HepG2 (cell line): ENCODE measurements around the gene NBPF1. TPM values are rescaled to one million over a fixed set of nuclear protein-coding genes. Genes with fewer than 3 reads are reported as not detected.
"Not testable (repeated sequence)": the region's sequence is repeated elsewhere in the genome, so short reads cannot be mapped to it uniquely, and the experiment has no call there.

ENCODE experiments used
- ARID5B ChIP-seq: IDR thresholded peaks from 2 replicates; pipeline ENCODE4 v1.4.0; 2020; ENCODE audit warnings: mild to moderate bottlenecking, missing genetic modification reagents
- ERF ChIP-seq: IDR thresholded peaks from 2 replicates; pipeline ENCODE4 v1.6.1; 2018; ENCODE audit warnings: missing biosample characterization, missing genetic modification reagents
- ETV5 ChIP-seq: IDR thresholded peaks from 2 replicates; pipeline ENCODE4 v1.6.1; 2018; ENCODE audit warnings: missing biosample characterization, missing genetic modification reagents, inconsistent platforms, borderline replicate concordance
- GATA4 ChIP-seq: sonication (generic); IDR thresholded peaks from 2 replicates; pipeline ENCODE4 v1.6.1; 2016; ENCODE audit warnings: antibody characterized with exemption, low read depth, borderline replicate concordance
- GTF2F1 ChIP-seq: fragments of 150-350 bp; IDR thresholded peaks from 2 replicates; pipeline ENCODE4 v1.6.1; 2014; ENCODE audit warnings: low read length
- HNF1A ChIP-seq, 2 experiments: sonication (generic) in 1 of 2; formaldehyde crosslinking in 1 of 2; IDR thresholded peaks; 2 replicates each; pipeline versions ENCODE4 v1.4.0 to v1.6.1; 2016 to 2020; ENCODE audit warnings: borderline replicate concordance in 1 of 2, low read depth in 1 of 2, mild to moderate bottlenecking in 1 of 2, missing genetic modification reagents in 1 of 2
- KLF16 ChIP-seq, 2 experiments: sonication (generic) in 1 of 2; formaldehyde crosslinking in 1 of 2; IDR thresholded peaks; 2 replicates each; pipeline versions ENCODE4 v1.6.1 to v1.8.0; 2016 to 2023; ENCODE audit warnings: missing genetic modification reagents in 2 of 2, missing compliant biosample characterization in 1 of 2
- MAFF ChIP-seq: IDR thresholded peaks from 2 replicates; pipeline ENCODE4 v1.6.1; 2011; ENCODE audit warnings: low read depth, low read length, improper control_type of control experiment
- NR2F2 ChIP-seq: IDR thresholded peaks from 2 replicates; pipeline ENCODE4 v1.6.1; 2012; ENCODE audit warnings: low read depth, inconsistent platforms, borderline replicate concordance
- PHF8 ChIP-seq: sonication (generic); formaldehyde crosslinking; IDR thresholded peaks from 2 replicates; pipeline ENCODE4 v1.5.0; 2020; ENCODE audit warnings: missing genetic modification reagents
- REPIN1 ChIP-seq: sonication (generic); formaldehyde crosslinking; IDR thresholded peaks from 2 replicates; pipeline ENCODE4 v1.8.0; 2022; ENCODE audit warnings: missing genetic modification reagents, low read depth, mild to moderate bottlenecking, borderline replicate concordance
- YEATS4 ChIP-seq: sonication (generic); formaldehyde crosslinking; IDR thresholded peaks from 2 replicates; pipeline ENCODE4 v1.4.0; 2020; ENCODE audit warnings: missing genetic modification reagents, borderline replicate concordance
- ZFP37 ChIP-seq: sonication (generic); formaldehyde crosslinking; IDR thresholded peaks from 2 replicates; pipeline ENCODE4 v1.4.0; 2020; ENCODE audit warnings: missing genetic modification reagents, borderline replicate concordance
- ZNF709 ChIP-seq: sonication (generic); formaldehyde crosslinking; IDR thresholded peaks from 2 replicates; pipeline ENCODE4 v1.5.0; 2020; ENCODE audit warnings: mild to moderate bottlenecking, missing genetic modification reagents
- polyA plus RNA-seq, 8 experiments: library from polyadenylated mRNA; depleted of rRNA in 3 of 8; stranded (reverse) in 7 of 8; unstranded in 1 of 8; fragments of >200 nt; fragmentation: Illumina TruSeq in 4 of 8; extraction: Trizol in 4 of 8; gene quantifications; 2 replicates each; pipeline versions ENCODE4 v1.2.1 to v1.2.3, GENCODE V29; 2011 to 2016; ENCODE audit warnings: low read depth in 4 of 8, missing spikeins in 1 of 8, mixed read lengths in 1 of 8; ENCODE audit not compliant: insufficient read depth in 1 of 8
- total RNA-seq, 5 experiments: library from RNA; depleted of rRNA; stranded (reverse); fragments of >200 nt; fragmentation: Illumina TruSeq; extraction: Trizol; gene quantifications; 2 replicates each; pipeline ENCODE4 v1.2.3, GENCODE V29; 2016; ENCODE audit warnings: low read depth in 1 of 5
- TF ChIP-seq, protein P1 (sequence below): sonication (generic); formaldehyde crosslinking; IDR thresholded peaks from 2 replicates; pipeline ENCODE4 v1.8.1; 2023; ENCODE audit warnings: mild to moderate bottlenecking, missing genetic modification reagents, borderline replicate concordance
- TF ChIP-seq, protein P2 (sequence below): IDR thresholded peaks from 2 replicates; pipeline ENCODE4 v1.6.1; 2016; ENCODE audit warnings: mild to moderate bottlenecking

The NBPF1 gene
- total and polyA plus RNA-seq, 2 of the 13 experiments (the other 11 are each of a cell fraction or from before 2014, with no cell fraction given) = 30.3 to 35.6 TPM

DNA sequence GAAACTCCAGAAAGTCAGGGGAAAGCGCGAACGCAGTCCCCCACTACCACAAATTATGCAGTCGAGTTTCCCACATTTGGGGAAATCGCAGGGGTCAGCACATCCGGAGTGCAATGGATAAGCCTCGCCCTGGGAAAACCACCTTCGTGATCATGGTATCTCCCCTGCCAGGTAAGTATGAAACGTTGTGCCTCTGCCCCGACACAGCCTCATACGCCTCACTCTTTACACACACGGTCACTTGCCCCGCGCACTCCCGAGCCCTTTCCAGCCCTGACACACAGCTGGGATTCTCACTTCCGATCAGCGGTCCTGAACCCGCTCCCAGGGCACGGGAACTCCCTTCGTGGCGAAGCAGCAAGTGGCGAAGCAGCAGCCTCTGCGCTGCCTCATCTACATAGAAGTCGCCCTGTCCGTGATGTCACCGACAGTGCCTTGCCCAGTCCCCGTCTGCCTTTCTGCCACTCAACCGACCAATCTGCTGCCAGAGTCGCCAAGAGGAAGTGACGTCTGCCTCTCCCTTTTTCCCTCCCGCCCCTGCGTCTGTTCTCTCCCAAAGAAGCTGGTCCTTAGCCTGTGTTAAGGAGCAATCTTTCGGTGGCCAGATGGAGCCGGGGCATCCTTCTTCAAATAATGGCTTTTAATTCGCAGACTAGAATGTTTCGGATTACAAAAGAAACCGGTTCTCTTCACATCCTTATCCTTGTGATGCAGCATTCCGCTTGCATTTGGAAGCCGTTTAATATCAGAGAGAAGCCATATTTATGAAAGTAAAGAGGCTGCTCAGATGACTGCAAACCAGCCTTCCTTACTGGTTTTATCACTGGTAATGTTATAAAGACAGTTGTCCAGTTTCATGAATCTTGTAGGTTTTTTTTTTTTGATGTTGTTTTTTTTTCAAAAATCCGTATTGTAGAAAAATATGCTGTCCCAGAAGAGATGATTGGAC lies 99.0 kb downstream of the NBPF1 start, which contains the start of gene RNU1-1 (continued):
- TF ChIP-seq HNF1A (IDR thresholded peaks at IDR 0.05; ENCODE audit: low read depth) = not testable (repeated sequence)
- TF ChIP-seq HNF1A (CRISPR knock-in tag; IDR thresholded peaks at IDR 0.05; ENCODE audit: borderline replicate concordance) = peak; percentile 69; the same call in 1 of the 2 replicates
- TF ChIP-seq ZFP37 (CRISPR knock-in tag) = 0 out of 2 replicates have a peak, but pooled peaks have one; percentile 13
- peak; percentile 55; the same call in 1 of the 2 replicates for TF ChIP-seq REPIN1 (CRISPR knock-in tag)
- TF ChIP-seq KLF16 (CRISPR knock-in tag; IDR thresholded peaks at IDR 0.05) = peak in 1 of 2 experiments; percentile 44; a peak in 1 of 4 replicates
- peak; percentile 50; the same call in 1 of the 2 replicates for TF ChIP-seq NR2F2
- peak; percentile 56; the same call in 1 of the 2 replicates for TF ChIP-seq ERF (CRISPR knock-in tag)
- peak; percentile 49; the same call in 1 of the 2 replicates for TF ChIP-seq ZNF709 (CRISPR knock-in tag)
- TF ChIP-seq, protein P1, sequence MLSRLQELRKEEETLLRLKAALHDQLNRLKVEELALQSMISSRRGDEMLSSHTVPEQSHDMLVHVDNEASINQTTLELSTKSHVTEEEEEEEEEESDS (CRISPR knock-in tag) = peak; percentile 99
- peak; percentile 82; the same call in 1 of the 2 replicates for TF ChIP-seq GATA4
- peak; percentile 14; the same call in 1 of the 2 replicates for TF ChIP-seq ARID5B (CRISPR knock-in tag)
- peak; percentile 91; the same call in 1 of the 2 replicates for TF ChIP-seq GTF2F1
- TF ChIP-seq YEATS4 (CRISPR knock-in tag) = peak; percentile 41; the same call in 1 of the 2 replicates
- TF ChIP-seq, protein P2, sequence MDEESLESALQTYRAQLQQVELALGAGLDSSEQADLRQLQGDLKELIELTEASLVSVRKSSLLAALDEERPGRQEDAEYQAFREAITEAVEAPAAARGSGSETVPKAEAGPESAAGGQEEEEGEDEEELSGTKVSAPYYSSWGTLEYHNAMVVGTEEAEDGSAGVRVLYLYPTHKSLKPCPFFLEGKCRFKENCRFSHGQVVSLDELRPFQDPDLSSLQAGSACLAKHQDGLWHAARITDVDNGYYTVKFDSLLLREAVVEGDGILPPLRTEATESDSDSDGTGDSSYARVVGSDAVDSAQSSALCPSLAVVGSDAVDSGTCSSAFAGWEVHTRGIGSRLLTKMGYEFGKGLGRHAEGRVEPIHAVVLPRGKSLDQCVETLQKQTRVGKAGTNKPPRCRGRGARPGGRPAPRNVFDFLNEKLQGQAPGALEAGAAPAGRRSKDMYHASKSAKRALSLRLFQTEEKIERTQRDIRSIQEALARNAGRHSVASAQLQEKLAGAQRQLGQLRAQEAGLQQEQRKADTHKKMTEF (CRISPR knock-in tag) = peak; percentile 85
- TF ChIP-seq ETV5 (CRISPR knock-in tag) = 0 out of 2 replicates have a peak, but pooled peaks have one; percentile 12
- TF ChIP-seq MAFF = 0 out of 2 replicates have a peak, but pooled peaks have one; percentile 35
- TF ChIP-seq PHF8 (CRISPR knock-in tag) = peak; percentile 8; the same call in 1 of the 2 replicates
